Activated naive CD4-positive, alpha-beta T cell treated with anti-CD3 and anti-CD28 coated beads, Interleukin-2, amount 10 ng/mL, durations not matched to agents 7 days and 5 days (primary cell): ENCODE results near the gene ENDOU.

Source experiments
- CTCF ChIA-PET: fragments of 350-600 bp; sonication (Branson Sonifier 250); formaldehyde crosslinking; loops from one replicate; lab custom pipeline; 2021; ENCODE audit warnings: antibody characterized with exemption; lab: Charles Lee
- DNase-seq: peaks from one replicate; pipeline ENCODE4 v3.0.0-alpha.2; 2020
- H3K27ac Mint-ChIP-seq: one replicate; pipeline ENCODE4 v1.8.0; 2021; ENCODE audit warnings: mild to moderate bottlenecking, moderate library complexity, mixed read lengths
- H3K27me3 Mint-ChIP-seq: one replicate; pipeline ENCODE4 v1.8.0; 2021; ENCODE audit warnings: mild to moderate bottlenecking, mixed read lengths
- H3K36me3 Mint-ChIP-seq: one replicate; pipeline ENCODE4 v1.8.0; 2021; ENCODE audit warnings: mixed read lengths
- H3K4me1 Mint-ChIP-seq: one replicate; pipeline ENCODE4 v1.8.0; 2021; ENCODE audit warnings: mixed read lengths
- H3K4me3 Mint-ChIP-seq: one replicate; pipeline ENCODE4 v1.8.0; 2021; ENCODE audit warnings: mild to moderate bottlenecking, moderate library complexity, mixed read lengths
- H3K9me3 Mint-ChIP-seq: one replicate; pipeline ENCODE4 v1.8.0; 2021; ENCODE audit warnings: mixed read lengths

ENDOU gene

DNA sequence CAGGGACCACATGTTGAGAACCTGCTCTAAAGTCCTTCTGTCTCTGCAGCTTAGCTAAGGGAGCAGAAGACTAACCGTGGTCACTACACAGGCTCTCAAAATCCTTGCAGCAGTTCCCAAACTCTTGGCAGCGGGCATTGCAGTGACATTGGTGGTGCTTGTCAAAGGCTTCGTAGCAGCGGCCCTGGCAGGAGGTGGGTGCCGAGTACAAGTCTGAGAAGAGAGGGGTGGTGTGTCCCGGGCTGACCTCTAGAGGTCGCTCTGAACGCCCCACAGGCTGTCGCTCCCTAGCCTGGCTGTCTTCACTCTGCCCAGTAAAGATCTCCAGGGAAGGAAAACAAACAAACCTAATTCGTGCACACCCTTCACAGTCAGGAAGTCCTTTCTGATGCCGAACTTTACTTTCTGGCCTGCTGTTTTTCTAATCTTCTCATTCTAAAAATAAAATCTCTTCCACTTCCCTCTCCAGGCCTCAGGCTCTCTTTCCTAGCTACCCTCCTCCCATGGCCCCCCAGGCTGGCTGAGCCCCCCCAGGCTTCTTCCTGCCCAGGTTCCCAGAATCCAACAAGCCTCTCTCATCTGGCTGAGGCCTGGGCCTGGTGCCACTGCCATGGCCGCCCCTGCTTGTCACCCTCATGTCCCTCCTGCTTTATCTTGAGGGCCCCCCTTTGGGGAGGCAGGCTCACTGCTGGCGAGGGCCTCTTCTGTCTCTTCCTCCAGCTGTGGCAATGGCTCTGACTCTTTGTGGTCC is 7.7 kb downstream of the ENDOU start:
- CTCF ChIA-PET, result interaction anchor here (0.8 to 11.7 kb wide), 15 partner anchors 10 to 244 kb away, joined by 3 to 130 read pairs (median 5); partner anchors contain the start of genes RAPGEF3, RPAP3 and SLC48A1
- H3K36me3 Mint-ChIP-seq, result peaks cover 7% of the 10 kb centered on the region
- no peak overlapping the region for H3K4me3 Mint-ChIP-seq
- H3K27ac Mint-ChIP-seq, result peak overlapping the region; percentile 17
- H3K4me1 Mint-ChIP-seq, result peaks cover 45% of the 10 kb centered on the region
- peaks cover 12% of the 10 kb centered on the region for H3K27me3 Mint-ChIP-seq
- H3K9me3 Mint-ChIP-seq, result no peaks in the 10 kb centered on the region
- DNase-seq, result peak; percentile 76

DNA sequence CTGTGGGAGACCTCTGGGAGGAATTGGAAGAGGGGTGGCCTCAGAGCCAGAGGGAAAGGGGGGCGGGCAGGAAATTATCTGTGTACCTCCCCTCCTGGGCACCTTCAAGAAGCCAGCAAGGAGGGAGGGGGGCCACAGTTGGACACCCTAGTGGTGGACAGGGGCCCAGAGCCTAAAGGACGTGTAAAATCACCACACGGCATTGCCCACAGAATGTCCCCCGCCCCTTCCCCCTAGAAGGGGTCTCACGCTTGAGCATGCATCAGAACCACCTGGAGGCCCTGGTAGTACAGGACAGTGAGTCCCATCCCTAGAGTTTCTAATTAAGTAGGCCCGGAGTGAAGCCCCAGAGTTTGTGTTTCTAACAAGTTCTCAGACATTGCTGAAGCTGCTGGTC is 8.2 kb downstream of the ENDOU start:
- peaks cover 12% of the 10 kb centered on the region for H3K27me3 Mint-ChIP-seq
- no peak for DNase-seq
- CTCF ChIA-PET, result interaction anchor here (0.9 to 11.7 kb wide), 14 partner anchors 8 to 244 kb away, joined by 3 to 130 read pairs (median 11); partner anchors contain the start of genes ENDOU, RAPGEF3, RPAP3 and SLC48A1
- peaks cover 42% of the 10 kb centered on the region for H3K4me1 Mint-ChIP-seq
- H3K36me3 Mint-ChIP-seq, result peaks cover 7% of the 10 kb centered on the region
- no peaks in the 10 kb centered on the region for H3K9me3 Mint-ChIP-seq
- H3K27ac Mint-ChIP-seq, result no peak overlapping the region
- no peak overlapping the region for H3K4me3 Mint-ChIP-seq

DNA sequence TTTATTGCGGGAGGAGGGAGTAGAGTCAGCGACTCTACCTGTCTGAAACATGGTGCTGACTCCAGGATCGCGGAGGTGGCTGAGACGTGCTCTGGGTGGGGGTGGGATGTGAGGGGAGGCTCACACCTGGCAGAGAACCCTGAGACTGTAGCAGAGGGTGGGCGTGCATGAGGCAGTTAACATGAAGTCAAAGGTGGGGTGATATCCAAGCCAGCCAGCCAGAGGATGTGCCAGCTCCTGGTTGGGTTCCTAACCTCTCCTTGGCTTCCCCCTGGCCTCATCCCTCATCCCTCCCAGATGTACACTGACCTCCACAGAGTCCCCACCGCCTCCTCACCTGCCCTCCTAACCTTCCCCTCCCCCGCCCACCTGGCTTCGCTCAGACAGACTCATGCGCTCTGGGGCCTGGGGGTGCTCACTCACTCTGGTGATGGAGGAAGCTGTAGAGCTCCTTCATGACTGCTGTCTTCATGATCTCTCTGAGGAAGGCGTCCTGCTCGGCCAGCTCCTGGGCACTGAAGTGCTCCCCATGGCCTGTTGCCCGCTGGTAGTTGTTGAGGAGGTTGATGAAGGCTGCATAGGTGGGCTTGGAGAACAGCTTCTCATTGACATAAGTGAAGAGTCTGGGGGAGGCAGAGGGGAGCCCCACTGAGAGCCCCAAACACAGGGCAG is 9.3 kb downstream of the ENDOU start:
- Mint-ChIP-seq H3K27me3 (peaks cover 12% of the 10 kb centered on the region), H3K4me3 (no peak overlapping the region), H3K4me1 (peaks cover 32% of the 10 kb centered on the region), H3K27ac (no peak overlapping the region), H3K9me3 (no peaks in the 10 kb centered on the region), H3K36me3 (peaks cover 5% of the 10 kb centered on the region)
- CTCF ChIA-PET, result interaction anchor here (0.8 to 11.7 kb wide), 22 partner anchors 9 to 467 kb away, joined by 3 to 130 read pairs (median 5); partner anchors contain the start of genes ENDOU, RPAP3 and SLC48A1
- no peak for DNase-seq

DNA sequence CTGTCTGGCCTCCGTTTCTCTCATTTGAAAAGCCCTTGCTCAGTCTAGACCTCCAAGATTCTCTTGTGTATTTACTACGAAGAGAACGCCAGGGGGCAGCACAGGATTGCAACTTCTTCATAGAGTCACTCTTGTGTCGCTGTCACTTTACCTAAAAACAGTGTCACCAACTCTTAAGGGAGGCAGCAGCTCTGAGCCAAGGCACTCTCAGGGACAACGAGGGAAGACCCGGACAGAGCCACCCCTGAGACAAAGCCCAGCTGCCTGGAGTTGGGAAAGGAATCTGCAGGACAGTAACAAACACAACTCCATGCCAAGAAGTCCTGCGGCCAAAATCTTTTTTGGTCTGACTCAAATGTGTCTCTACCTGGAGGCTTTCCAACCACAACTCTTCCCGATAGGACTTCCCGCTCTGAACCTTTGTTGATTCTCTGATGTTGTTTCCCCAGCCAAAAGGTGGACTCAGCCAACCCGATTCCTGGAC is 9.9 kb downstream of the ENDOU start:
- Mint-ChIP-seq H3K36me3 (peaks cover 5% of the 10 kb centered on the region), H3K4me3 (no peak overlapping the region), H3K4me1 (peaks cover 26% of the 10 kb centered on the region), H3K27ac (no peak overlapping the region), H3K27me3 (peaks cover 12% of the 10 kb centered on the region), H3K9me3 (no peaks in the 10 kb centered on the region)
- DNase-seq, result peak; percentile 88
- CTCF ChIA-PET, result interaction anchor here (0.5 to 11.7 kb wide), 25 partner anchors 9 to 683 kb away, joined by 3 to 130 read pairs (median 5); partner anchors contain the start of genes ENDOU, RPAP3 and SLC48A1

DNA sequence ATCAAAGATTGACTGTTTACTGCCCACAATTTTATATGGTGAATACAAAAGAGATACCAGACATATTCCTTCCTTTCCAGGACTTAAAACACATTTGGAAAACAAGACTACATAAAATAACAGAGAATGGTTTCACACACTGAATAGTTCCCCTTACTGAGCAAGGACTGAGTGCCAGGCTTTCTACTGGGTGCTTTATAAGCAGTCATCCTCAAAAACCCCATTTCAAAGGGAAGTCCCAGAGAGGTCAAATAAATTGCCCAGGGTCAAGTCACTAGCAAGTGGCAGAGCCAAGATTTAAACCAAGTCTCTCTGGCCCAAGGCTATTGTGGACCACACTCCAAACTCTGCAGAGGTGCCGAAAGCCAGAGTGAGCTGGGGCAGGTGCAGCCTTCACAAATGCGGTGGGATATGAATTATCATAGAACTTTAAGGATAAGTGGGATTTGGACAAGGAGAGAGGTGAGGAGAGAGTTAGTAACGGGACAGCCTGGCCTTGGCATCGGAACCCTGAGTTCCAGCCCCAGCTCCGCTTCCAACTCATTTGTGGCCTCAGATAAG is 10.4 kb downstream of the ENDOU start:
- CTCF ChIA-PET, result interaction anchor here (0.5 to 11.7 kb wide), 21 partner anchors 9 to 682 kb away, joined by 3 to 130 read pairs (median 5); partner anchors contain the start of genes ENDOU, RPAP3 and SLC48A1
- H3K9me3 Mint-ChIP-seq, result no peaks in the 10 kb centered on the region

DNA sequence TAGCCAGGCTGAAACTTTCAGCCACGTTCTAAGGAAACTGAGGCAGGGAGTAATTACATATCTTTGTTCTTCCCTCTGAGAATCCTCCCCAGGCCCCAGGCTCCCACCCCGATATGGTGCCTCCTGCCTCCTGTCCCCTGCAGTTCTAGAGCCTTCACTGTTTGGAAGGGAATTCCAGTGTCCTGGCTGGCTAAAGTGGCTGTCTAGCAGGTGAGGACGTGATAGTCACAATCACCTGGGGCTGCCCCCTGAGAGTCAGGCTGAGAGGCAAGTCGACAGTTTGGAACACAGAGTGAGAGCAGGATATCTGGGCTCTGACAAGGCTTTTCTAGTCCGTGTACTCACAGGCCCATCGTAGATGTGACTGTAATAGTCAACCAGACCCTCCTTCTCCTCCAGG is 13.1 kb downstream of the ENDOU start:
- H3K27me3 Mint-ChIP-seq, result peaks cover 12% of the 10 kb centered on the region
- peaks cover 8% of the 10 kb centered on the region for H3K36me3 Mint-ChIP-seq
- DNase-seq, result no peak
- CTCF ChIA-PET, result interaction anchor here (0.8 to 11.7 kb wide), 2 partner anchors 43 to 128 kb away, joined by 3 to 130 read pairs; no protein-coding TSS in a partner anchor
- H3K27ac Mint-ChIP-seq, result no peak overlapping the region
- H3K9me3 Mint-ChIP-seq, result no peaks in the 10 kb centered on the region
- H3K4me1 Mint-ChIP-seq, result peaks cover 35% of the 10 kb centered on the region
- no peak overlapping the region for H3K4me3 Mint-ChIP-seq

More for the DNA sequence above, 10.4 kb downstream of the ENDOU start:
- Mint-ChIP-seq H3K27me3 (peaks cover 12% of the 10 kb centered on the region), H3K36me3 (peaks cover 2% of the 10 kb centered on the region), H3K4me1 (peaks cover 26% of the 10 kb centered on the region), H3K27ac (no peak overlapping the region), H3K4me3 (no peak overlapping the region)
- DNase-seq, result no peak

DNA sequence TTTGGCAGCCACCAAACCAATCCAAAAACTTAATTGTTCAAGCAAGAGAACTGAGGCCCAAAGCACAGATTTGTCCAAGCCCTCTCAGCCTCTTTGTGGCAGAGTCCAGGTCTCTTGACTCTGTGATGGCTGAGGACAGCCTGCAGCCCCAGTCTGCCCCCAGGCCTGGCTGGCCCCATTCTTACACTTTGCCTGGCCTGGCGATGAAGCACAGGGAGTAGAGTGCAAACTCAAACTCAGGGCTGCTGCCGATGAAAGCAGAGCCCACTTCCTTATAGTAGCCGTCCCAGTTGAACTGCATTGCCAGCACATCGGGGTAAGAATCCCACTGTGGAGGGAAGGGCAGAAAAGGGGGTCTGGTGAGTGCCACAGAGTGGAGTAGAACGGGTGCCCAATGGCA is 13.8 kb downstream of the ENDOU start:
- Mint-ChIP-seq H3K9me3 (no peaks in the 10 kb centered on the region), H3K4me1 (peaks cover 34% of the 10 kb centered on the region), H3K4me3 (no peak overlapping the region), H3K27me3 (peaks cover 8% of the 10 kb centered on the region), H3K27ac (no peak overlapping the region), H3K36me3 (peaks cover 10% of the 10 kb centered on the region)
- CTCF ChIA-PET, result interaction anchor here (0.8 to 11.7 kb wide), 3 partner anchors 30 to 129 kb away, joined by 3 to 130 read pairs (median 3); no protein-coding TSS in a partner anchor
- no peak for DNase-seq

DNA sequence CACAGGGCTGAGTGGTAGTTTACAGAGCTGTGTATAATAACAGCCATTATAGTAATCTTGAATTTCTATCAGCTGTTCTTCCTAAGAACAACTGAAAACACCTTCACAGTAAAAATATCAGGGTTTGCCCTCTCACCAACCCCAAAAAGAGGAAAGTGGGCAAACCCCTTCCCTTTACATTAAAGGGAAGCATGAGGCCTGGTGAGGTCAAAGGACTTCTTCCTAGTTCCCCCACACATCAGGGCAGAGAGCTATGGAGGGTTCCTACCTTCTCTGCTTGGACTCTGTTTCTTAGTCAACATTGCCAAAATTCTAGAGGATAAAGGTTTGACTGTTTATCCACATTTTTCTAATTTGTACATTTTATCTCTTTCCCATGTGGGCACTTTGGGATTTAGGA is 15.0 kb downstream of the ENDOU start:
- H3K4me3 Mint-ChIP-seq, result no peak overlapping the region
- H3K27me3 Mint-ChIP-seq, result peaks cover 4% of the 10 kb centered on the region
- no peak for DNase-seq
- H3K9me3 Mint-ChIP-seq, result no peaks in the 10 kb centered on the region
- H3K36me3 Mint-ChIP-seq, result peaks cover 14% of the 10 kb centered on the region
- H3K27ac Mint-ChIP-seq, result no peak overlapping the region
- CTCF ChIA-PET, result interaction anchor here (0.8 to 11.7 kb wide), 5 partner anchors 31 to 130 kb away, joined by 3 to 130 read pairs (median 6); no protein-coding TSS in a partner anchor
- H3K4me1 Mint-ChIP-seq, result peaks cover 32% of the 10 kb centered on the region

DNA sequence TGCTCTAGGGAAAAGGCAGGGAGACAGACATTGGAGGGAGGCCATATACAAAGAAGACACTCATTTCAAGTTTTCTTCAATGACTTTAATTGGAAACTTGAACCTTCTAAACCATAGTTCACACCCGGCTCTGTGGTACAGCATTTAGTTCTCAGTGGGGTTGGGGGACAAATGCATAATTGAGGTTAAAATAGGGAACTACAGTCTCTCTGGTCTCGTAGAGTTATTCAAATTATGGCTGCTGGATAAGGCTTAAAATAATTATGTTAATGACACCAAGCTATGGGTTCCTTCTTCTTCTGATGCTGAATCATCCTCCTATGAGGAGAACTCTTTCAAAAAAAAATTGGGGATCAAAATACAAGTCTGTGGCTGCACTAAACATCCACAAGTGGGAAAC is 15.6 kb downstream of the ENDOU start:
- Mint-ChIP-seq H3K27me3 (peaks cover 3% of the 10 kb centered on the region), H3K36me3 (peaks cover 14% of the 10 kb centered on the region), H3K4me3 (no peak overlapping the region), H3K27ac (no peak overlapping the region), H3K9me3 (no peaks in the 10 kb centered on the region), H3K4me1 (peaks cover 35% of the 10 kb centered on the region)
- CTCF ChIA-PET, result interaction anchor here (1.1 to 11.7 kb wide), 3 partner anchors 33 to 130 kb away, joined by 4 to 130 read pairs (median 6); no protein-coding TSS in a partner anchor
- DNase-seq, result no peak

DNA sequence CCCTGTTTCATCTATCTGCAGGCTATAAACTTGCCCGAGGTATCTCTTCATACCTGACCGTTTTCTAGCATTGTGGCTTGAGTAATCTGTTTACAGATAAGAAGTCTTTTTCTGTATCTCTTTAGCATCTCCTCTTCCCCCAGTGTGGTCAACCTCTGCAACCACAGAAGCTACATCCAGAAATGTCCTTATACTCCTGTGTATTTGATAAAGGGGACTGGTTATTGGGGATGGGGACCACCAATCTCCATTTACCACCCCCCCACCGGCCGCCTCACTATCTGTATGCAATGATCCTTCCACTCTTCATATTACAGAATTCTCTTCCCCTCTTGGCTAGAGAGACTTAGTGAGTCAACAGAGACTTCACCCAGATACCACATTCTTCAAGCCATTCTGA is 16.1 kb downstream of the ENDOU start:
- DNase-seq, result no peak
- CTCF ChIA-PET, result interaction anchor here (1.1 to 11.7 kb wide), 2 partner anchors 34 to 131 kb away, joined by 6 to 130 read pairs; no protein-coding TSS in a partner anchor
- Mint-ChIP-seq H3K9me3 (no peaks in the 10 kb centered on the region), H3K4me3 (no peak overlapping the region), H3K27ac (no peak overlapping the region), H3K36me3 (peaks cover 14% of the 10 kb centered on the region), H3K27me3 (peaks cover 3% of the 10 kb centered on the region), H3K4me1 (peaks cover 36% of the 10 kb centered on the region)

DNA sequence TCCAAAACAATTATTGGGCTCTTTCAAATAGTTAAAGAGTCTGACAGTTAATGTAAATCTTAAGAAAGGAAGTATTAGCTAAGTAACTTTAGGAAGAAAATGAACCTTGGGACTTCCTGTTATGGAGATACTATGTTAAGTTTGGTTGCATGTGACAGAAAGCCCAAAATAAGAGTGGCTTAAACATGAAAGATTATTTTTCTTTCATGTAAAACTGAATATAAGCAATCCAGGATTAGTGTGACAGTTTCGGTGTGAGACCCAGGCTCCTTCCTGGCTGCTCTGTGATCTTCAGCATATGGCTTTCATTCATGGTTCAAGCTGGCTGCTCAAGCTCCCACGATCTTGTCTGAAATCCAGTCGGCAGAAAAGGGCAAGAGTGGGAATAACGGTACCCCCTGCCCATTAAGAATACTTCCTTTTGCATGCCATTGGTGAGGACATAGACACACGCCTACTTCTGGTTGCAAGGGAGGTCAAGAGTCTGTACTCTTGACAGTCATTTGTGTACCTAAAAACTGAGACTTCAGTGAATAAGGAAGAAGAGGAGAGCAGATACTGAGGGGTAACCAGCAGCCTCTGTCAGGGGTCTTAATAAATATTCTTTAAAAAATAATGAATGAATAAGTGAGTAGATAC is 17.3 kb downstream of the ENDOU start:
- Mint-ChIP-seq H3K4me1 (peaks cover 48% of the 10 kb centered on the region), H3K4me3 (peak overlapping the region; percentile 69), H3K27ac (peak overlapping the region; percentile 85), H3K9me3 (no peaks in the 10 kb centered on the region), H3K27me3 (peaks cover 3% of the 10 kb centered on the region), H3K36me3 (peaks cover 24% of the 10 kb centered on the region)
- DNase-seq, result peak; percentile 46
- CTCF ChIA-PET, result interaction anchor here (1.1 to 1.5 kb wide), 4 partner anchors 35 to 131 kb away, joined by 3 to 5 read pairs (median 4); no protein-coding TSS in a partner anchor

DNA sequence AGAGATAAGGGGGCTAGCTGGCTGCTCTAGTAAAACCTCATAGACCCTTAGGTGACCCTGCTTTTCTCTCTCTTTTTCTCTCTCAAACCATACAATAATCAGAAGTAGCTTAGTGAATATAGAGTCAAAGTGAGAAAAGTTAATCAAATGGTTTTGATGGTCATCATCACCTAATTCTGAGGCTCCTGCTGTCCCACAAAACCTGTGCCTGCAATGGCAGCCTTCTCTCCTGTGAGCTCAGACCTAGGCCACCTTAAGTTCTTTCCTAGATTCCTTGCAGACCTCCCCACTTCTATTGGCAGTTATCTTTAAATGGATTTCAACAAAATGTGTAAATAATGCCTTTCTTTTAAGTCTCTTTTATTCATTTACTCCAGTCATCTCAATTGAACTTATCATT is 17.9 kb downstream of the ENDOU start:
- H3K36me3 Mint-ChIP-seq, result peaks cover 25% of the 10 kb centered on the region
- no peaks in the 10 kb centered on the region for H3K9me3 Mint-ChIP-seq
- H3K4me3 Mint-ChIP-seq, result peak overlapping the region; percentile 69
- CTCF ChIA-PET, result interaction anchor here (1.1 to 3.0 kb wide), 5 partner anchors 8 to 131 kb away, joined by 3 to 14 read pairs (median 4); no protein-coding TSS in a partner anchor
- peaks cover 3% of the 10 kb centered on the region for H3K27me3 Mint-ChIP-seq
- peaks cover 51% of the 10 kb centered on the region for H3K4me1 Mint-ChIP-seq
- peak overlapping the region; percentile 85 for H3K27ac Mint-ChIP-seq
- no peak for DNase-seq
